Measurements from ENCODE around the gene SELENOF.

DNA sequence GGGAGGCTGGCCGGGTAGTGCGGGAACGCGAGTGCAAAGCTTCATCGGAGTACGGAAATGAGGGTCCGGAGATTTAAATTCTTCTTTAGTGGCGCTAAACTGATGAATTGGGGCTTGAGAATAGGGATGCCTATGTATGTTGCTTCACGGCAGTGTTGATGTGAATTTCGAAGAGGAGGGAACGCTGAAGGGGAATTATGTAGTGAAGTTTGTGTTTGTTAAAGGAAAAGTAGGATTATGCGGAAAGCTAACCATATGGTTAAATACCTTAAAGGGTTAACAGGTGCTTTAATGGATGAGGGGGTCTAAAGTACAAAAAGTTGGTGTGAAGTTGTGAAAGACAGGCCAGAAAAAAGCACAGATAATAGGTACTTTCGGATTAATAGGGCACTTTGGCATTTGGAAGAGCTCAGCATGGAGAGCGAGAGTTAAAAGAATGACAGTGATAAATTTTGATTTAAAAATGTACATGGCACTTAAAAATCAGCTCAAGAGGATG is 1.9 kb upstream of the SELENOF start:
- TF ChIP-seq CTCF (IDR thresholded peaks at IDR 0.05; ENCODE audit: insufficient read depth, low read length) (no peak), POLR2AphosphoS5 (IDR thresholded peaks at IDR 0.05; ENCODE audit: low read depth) (no peak), GABPA (IDR thresholded peaks at IDR 0.05; ENCODE audit: low read depth) (no peak), REST (IDR thresholded peaks at IDR 0.05; ENCODE audit: insufficient replicate concordance, low read depth) (no peak)

Measured in HL-60 (cell line).